ENCODE measurements around the gene KCNQ1.

Gene KCNQ1

GRCh38 chr11:2443881-2444820 lies 657 bp upstream of the KCNQ1 start, which contains the start of gene TRPM5:
Gene TRPM5 (minus strand): TSS chr11:2444514. CDS start chr11:2423036, 21,478 bp downstream.
- DNase-seq = peak; percentile 90

GRCh38 chr11:2445746-2446551 lies 1.1 kb downstream of the KCNQ1 start:
- DNase-seq = no peak

DNA sequence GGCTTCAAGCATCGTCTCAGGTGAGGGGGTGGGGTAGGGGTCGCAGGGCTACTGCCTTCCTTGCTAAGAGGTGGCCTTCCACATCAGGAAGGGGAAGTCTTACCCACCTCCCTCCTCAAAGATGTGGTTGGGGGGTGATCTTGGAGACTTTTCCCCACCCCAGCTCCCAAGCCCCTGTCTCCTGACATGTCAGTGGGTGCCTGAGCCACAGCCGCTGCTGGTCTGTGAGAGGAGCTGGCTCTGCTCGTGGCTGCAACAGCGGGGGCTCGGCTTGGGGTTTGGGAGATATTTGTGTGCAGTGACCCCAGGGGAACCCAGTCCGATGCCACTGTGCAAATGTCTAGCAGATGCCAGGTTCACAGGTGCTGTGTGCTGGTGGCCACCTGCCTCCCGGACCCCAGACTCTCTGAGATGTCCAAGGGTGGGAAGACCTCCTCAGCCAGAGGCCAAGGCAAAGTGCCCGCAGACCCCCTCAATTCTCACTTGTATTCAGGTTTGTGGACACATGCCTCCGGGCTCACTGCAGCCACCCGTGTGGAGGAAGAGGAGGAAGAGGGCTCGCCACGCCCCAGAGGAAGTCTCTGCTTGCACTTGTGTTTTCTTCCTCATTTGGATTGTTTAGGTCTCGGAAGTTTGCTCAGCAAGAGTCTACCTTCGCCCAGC lies 1.9 kb downstream of the KCNQ1 start:
- no peak for DNase-seq

DNA sequence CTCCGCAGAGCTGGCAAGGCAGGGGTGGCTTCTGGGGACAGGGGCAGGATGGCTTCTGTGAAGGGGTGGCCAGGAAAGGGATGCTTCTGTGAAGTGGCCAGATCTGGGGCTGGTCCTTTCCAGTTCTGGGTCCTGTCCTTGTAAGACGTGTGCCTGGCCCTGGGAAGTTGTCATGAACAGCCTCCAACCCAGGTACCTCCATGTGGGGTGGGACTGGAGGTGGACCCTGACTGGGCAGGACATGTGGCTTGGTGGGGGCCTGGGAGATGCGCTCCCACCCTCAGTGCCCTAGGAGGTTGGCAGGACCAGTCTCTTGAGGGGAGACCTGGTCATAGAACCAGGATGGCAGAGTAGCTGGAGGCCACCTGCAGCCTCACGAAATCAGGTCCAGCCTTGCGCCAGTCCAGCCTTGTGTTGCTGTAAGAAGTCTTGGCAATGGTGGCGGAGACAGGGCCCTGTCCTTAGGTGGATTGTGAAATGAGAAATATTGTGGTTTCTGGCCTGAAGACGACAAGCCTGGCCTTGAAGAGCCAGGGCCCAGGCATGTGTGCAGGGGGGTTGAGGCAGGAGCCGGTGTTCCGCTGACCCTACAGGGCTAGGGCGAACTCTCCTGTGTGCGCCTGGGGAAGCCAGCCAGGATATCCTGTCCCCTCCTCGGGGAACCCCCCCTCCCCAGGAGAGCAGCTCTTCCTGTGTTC lies 2.6 kb downstream of the KCNQ1 start:
- DNase-seq = no peak

- DNase-seq = no peak
Measured at GRCh38 chr11:2447951-2448650, 3.3 kb downstream of the KCNQ1 start.

DNA sequence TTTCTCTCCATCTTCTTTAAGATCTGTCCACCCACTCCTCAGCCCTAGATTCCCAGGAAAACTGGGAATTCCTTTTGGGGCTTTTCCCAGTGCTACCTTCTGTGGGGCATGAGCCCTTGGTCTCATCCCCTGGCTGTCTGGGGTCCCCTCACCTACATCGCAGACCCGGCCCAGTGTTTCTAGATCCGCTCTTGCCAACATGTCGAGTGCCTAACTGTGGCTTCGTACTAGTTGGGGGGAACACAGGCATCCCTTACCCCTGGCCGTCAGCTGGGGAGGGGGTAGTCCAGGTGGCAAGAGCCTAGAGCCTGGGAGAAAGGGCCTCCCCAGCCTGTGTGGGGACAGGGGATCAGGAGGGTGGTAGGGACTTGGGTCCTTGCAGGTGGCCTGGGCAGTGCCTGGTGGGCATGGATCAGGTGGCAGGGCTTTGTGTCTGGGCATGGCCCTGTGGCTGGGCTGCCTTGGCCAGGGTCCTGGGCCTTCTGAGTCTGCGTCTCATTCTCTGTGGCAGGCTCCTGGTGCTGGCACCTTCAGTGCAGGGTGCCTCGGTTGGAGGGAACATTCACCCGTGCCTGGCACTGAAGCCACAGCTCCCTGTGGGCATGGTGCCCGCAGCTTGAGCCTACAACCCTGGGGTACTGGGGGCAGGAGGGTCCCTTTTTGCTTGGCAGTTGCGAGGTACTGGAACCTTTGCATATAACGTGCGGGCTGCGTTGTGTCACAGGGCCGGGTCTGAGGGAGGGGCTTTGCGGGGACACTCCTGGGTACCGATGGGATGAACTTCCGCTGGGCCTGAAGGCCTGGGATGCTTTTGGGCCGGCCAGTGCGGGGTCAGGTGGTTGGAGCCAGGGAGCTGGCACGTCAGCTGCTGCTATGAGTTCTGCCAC lies 4.1 kb downstream of the KCNQ1 start:
- DNase-seq = no peak

DNA sequence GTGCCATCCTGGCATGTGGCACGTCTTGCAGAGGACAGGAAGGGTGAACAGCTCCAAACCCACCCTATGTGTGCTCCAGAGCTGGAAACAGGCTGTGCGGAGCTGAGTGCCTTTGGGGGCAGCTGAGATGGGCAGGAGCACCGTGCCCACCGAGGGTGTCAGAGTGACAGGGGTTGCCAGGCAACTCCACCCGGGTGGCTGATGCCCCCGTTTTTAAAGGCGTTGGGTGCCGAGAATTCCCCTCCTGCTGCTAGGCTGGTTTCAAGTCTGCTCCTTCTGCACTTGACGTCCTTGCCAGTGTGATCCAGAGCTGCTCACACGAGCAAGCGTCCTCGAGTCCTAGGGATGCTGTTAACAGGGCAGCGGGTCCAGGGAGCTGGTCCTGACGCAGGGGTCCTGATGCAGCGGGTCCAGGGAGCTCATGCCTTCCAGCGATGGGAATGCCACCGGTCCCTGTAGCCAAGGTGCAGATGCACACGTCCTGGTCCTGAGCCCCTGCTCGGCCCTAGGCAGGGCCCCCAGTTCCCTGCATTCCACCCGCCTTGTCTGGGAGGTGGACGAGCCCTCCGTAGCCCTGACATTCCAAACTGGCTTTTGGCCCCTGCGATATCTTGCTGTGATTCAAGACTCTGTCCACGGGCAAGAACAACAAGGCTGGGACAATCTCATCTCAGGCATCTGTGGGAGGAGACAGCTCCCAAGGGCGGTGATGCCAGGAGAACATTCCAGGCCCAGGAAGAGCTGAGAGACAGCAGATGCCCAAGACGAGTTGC lies 4.9 kb downstream of the KCNQ1 start:
- no peak for DNase-seq

- DNase-seq = no peak
Measured at GRCh38 chr11:2450321-2451041, 5.7 kb downstream of the KCNQ1 start.

- DNase-seq = peak; percentile 33
Measured at GRCh38 chr11:2451336-2451735, 6.5 kb downstream of the KCNQ1 start.

DNA sequence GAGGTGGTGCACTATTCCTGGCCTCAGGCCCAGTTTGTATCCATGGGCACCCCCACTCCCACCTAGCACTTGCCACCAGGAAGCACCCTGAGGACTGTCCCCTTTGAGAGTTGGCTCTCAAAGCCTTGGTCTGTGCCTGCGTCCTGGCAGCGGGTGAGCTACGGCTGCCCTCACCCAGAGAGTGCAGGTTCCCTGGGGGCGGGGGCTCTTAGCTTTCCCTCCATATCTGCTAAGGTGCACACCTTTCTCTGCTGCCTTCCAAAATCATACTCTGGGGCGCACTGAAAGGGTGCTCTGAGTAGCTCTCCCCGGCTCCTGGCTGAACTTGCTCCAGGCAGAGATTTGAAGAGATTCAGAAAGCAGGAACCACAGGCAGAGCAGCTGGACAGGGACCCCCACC lies 7.1 kb downstream of the KCNQ1 start:
- peak; percentile 33 for DNase-seq

- no peak for DNase-seq
Measured at GRCh38 chr11:2452321-2453012, 7.7 kb downstream of the KCNQ1 start.

DNA sequence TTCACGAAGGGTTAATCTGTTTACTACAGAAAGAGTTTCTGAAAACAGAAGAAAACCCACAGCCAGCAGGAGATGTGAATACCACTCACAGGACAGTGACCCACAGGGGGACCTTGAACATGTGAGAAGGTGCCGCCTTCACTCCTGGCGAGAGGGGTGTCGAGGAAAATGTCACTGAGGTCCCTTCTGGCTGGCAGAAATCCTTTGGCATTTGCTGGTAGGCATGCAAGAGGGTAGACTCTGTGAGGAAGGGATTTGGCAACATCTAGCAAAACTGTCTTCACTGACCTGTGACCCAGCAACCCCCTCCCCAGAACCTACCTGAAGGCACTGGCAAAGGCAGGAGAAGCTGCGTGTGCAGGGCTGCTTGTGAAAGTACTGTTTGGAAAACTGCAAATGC lies 8.6 kb downstream of the KCNQ1 start:
- no peak for DNase-seq

GRCh38 chr11:2458321-2458720 lies 13.5 kb downstream of the KCNQ1 start:
- DNase-seq = peak; percentile 36

- DNase-seq = peak; percentile 48
Measured at GRCh38 chr11:2459016-2459725, 14.4 kb downstream of the KCNQ1 start.

DNA sequence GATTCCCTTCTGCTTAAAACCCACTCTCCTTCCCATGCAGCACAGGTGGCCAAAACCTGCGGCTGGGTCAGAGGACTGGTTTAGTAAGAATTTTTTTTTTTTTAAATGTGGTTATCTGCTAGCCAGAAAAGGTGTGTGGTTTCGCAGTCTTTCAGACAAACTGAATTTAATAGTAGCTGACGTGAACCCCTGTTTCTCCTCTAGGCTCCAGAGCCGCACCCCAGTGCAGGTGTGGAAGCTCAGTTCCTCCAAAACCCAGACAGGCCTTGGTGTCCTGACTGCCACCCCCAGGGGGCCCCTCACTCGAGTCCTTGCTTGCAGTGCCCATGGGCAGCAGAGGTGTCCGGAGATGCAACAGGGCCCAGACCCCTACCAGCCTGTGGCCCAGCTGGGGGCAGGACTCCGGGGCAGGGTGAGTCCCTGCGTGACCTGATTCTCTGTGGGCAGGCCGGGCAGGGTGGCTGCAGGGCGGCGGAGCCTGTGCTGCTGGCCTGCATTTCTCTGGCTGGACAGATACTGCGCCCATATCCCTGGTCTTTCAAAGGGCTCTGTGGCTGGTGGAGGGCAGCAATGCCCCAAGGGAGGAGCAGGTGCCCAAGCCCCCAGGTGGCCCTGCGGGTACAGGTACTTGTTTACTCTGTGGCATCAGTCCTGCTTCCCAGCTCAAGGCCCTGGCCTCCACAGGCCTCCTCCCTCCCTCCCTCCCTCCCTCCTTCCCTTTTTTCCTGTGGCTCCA lies 15.2 kb downstream of the KCNQ1 start:
- peak; percentile 47 for DNase-seq

DNA sequence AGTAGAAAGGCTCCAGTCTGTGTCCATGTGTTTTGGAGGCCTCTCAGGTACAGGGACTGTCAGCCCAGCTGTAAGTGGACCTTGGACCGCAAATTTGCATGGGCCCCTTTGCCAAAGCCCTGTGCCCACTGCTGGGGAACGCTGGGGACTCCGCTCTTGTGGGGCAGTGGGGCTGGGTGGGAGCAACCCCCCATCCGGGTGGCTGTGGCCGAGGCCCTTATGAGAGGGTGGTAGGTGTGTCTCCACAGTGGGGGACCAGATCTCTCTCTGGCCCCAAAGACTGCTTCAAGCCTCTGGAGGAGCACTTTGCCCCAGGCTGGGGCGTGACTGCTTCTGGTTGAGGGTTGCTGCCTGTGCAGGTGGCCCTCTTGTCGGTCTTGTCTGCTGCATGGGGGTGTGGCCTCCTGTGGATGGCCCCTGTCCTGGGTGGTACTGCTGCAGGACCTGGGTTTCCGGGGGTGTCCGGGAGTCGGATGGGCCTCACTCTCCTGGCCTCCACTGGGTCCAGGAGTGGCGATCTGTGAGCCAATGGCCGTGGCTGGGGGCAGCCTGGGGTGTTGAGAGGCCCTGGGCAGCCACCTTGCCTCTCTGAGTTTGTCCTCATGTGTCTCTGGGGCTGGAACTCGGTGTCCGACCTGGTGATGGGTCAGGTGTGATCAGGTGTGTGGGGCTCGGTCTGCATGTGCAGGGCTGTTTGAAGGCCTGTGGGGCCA lies 15.9 kb downstream of the KCNQ1 start:
- DNase-seq = peak; percentile 46

All from activated CD8-positive, alpha-beta memory T cell treated with anti-CD3 and anti-CD28 coated beads, Interleukin-2, amount 50 U/mL, for 48 hours (primary cell).